ENCODE measurements around the gene KDM3A. TPM values are rescaled to one million over a fixed set of nuclear protein-coding genes. Genes with fewer than 3 reads are reported as not detected.

Gene KDM3A
- total RNA-seq, 3 donors from 2014 or later: 36.1 to 73.6 (median 53.6) TPM

GRCh38 chr2:86420913-86421312 is 20.3 kb upstream of the KDM3A start:
- no peak overlapping the region for H3K4me3 ChIP-seq
- DNase-seq (no peak), ATAC-seq (no peak)
- peaks cover 6% of the 10 kb centered on the region for H3K4me1 ChIP-seq (ENCODE audit: low read depth)
- no peaks in the 10 kb centered on the region for H3K9me3 ChIP-seq
- no peaks in the 10 kb centered on the region for H3K36me3 ChIP-seq (ENCODE audit: low read depth)
- TF ChIP-seq CTCF (IDR thresholded peaks at IDR 0.05): no peak
- intact Hi-C loops (cut with DNase I, micrococcal nuclease): no loop called here

GRCh38 chr2:86426271-86426670 is 14.9 kb upstream of the KDM3A start:
- intact Hi-C loops (cut with DNase I, micrococcal nuclease): no loop called here
- Histone ChIP-seq H3K36me3 (ENCODE audit: low read depth) (no peaks in the 10 kb centered on the region), H3K9me3 (no peaks in the 10 kb centered on the region), H3K4me1 (ENCODE audit: low read depth) (peaks cover 6% of the 10 kb centered on the region), H3K4me3 (no peak overlapping the region)
- ATAC-seq (no peak), DNase-seq (no peak)
- no peak for TF ChIP-seq CTCF (IDR thresholded peaks at IDR 0.05)

GRCh38 chr2:86429335-86429734 is 11.8 kb upstream of the KDM3A start:
- DNase-seq (no peak), ATAC-seq (no peak)
- no peak for TF ChIP-seq CTCF (IDR thresholded peaks at IDR 0.05)
- peaks cover 6% of the 10 kb centered on the region for H3K4me1 ChIP-seq (ENCODE audit: low read depth)
- H3K36me3 ChIP-seq (ENCODE audit: low read depth): no peaks in the 10 kb centered on the region
- intact Hi-C loops (cut with DNase I, micrococcal nuclease): no loop called here
- no peak overlapping the region for H3K4me3 ChIP-seq
- H3K9me3 ChIP-seq: no peaks in the 10 kb centered on the region

GRCh38 chr2:86430368-86430767 is 10.8 kb upstream of the KDM3A start:
- no peaks in the 10 kb centered on the region for H3K9me3 ChIP-seq

GRCh38 chr2:86433137-86433536 is 8.0 kb upstream of the KDM3A start:
- ATAC-seq: no peak
- no peaks in the 10 kb centered on the region for H3K36me3 ChIP-seq (ENCODE audit: low read depth)
- intact Hi-C loops (cut with DNase I, micrococcal nuclease): no loop called here
- no peak overlapping the region for H3K4me3 ChIP-seq
- H3K9me3 ChIP-seq: peaks cover under 1% of the 10 kb centered on the region
- H3K4me1 ChIP-seq (ENCODE audit: low read depth): no peaks in the 10 kb centered on the region
- DNase-seq: no peak
- no peak for TF ChIP-seq CTCF (IDR thresholded peaks at IDR 0.05)

More at GRCh38 chr2:86430368-86430767, 10.8 kb upstream of the KDM3A start:
- no peak for DNase-seq
- Histone ChIP-seq H3K36me3 (ENCODE audit: low read depth) (no peaks in the 10 kb centered on the region), H3K4me1 (ENCODE audit: low read depth) (peaks cover 2% of the 10 kb centered on the region), H3K4me3 (no peak overlapping the region)
- TF ChIP-seq CTCF (IDR thresholded peaks at IDR 0.05): no peak
- no peak for ATAC-seq
- intact Hi-C loops (cut with DNase I, micrococcal nuclease): no loop called here

- intact Hi-C loops (cut with DNase I, micrococcal nuclease): no loop called here
- no peak for DNase-seq
- no peak overlapping the region for H3K4me3 ChIP-seq
- peaks cover 11% of the 10 kb centered on the region for H3K9me3 ChIP-seq
- TF ChIP-seq CTCF (IDR thresholded peaks at IDR 0.05): no peak
- no peaks in the 10 kb centered on the region for H3K36me3 ChIP-seq (ENCODE audit: low read depth)
- H3K4me1 ChIP-seq (ENCODE audit: low read depth): no peaks in the 10 kb centered on the region
- ATAC-seq: no peak
These were observed 6.9 kb upstream of the KDM3A start for GRCh38 chr2:86434290-86434689.
